ENCODE measurements around the gene GDF15. TPM values are rescaled to one million over a fixed set of nuclear protein-coding genes. Genes with fewer than 3 reads are reported as not detected.
"Not testable (repeated sequence)": the region's sequence is repeated elsewhere in the genome, so short reads cannot be mapped to it uniquely, and the experiment has no call there.

GDF15 gene
- total and polyA plus RNA-seq, 2 experiments from 2014 or later: 12.6 to 19.8 TPM

DNA sequence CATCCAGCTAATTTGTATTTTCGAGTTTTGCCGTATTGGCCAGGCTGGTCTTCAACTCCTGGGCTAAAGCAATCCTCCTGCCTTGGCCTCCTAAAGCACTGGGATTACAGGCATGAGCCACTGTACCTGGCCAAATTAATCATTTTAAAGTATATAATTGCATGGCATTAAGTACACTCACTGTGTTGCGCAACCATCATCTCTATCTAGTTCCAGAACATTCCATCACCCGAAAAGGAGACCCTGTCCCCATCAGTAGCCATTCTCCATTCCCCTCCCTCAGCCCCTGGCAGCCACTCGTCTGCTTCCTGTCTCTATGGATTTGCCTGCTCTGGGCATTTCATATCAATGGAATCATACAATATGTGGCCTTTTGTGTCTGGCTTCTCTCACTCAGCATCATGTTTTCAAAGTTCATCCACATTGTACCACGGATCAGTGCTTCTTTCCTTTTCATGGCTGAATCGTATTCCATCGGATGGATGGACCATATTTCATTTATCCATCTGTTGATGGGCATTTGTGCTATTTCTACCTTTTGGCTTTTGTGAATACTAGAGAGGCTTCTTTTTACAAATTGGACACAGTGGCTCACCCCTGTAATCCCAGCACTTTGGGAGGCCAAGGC lies 32.5 kb upstream of the GDF15 start:
- Histone ChIP-seq H3K79me2 (replicated peaks; ENCODE audit: insufficient read depth) (no peaks in the 10 kb centered on the region), H3K4me1 (ENCODE audit: insufficient read depth) (no peaks in the 10 kb centered on the region), H4K20me1 (replicated peaks; ENCODE audit: insufficient read depth) (no peaks in the 10 kb centered on the region), H3K4me3 (no peak overlapping the region), H3K36me3 (ENCODE audit: insufficient read depth) (0 out of 2 replicates have a peak, but pooled peaks cover 3% of the 10 kb centered on the region), H2AFZ (no peak overlapping the region), H3K27me3 (ENCODE audit: insufficient read depth) (no peaks in the 10 kb centered on the region), H3K27ac (ENCODE audit: low read depth) (no peak overlapping the region), H3K9me2 (ENCODE audit: insufficient read depth) (no peaks in the 10 kb centered on the region), H3F3A (replicated peaks; ENCODE audit: low read depth) (peaks cover 8% of the 10 kb centered on the region), H3K4me2 (no peak overlapping the region)
- Mint-ChIP-seq H3K9me3 (no peaks in the 10 kb centered on the region; the same call in 2 of the 3 replicates), H3K36me3 (ENCODE audit: low read depth) (peaks cover 51% of the 10 kb centered on the region), H3K4me3 (no peak overlapping the region), H3K27ac (no peak overlapping the region), H3K4me1 (no peaks in the 10 kb centered on the region), H3K27me3 (ENCODE audit: insufficient read depth, low read depth, poor library complexity) (peaks cover 5% of the 10 kb centered on the region)
- no peak for ATAC-seq
- TF ChIP-seq, protein P1, sequence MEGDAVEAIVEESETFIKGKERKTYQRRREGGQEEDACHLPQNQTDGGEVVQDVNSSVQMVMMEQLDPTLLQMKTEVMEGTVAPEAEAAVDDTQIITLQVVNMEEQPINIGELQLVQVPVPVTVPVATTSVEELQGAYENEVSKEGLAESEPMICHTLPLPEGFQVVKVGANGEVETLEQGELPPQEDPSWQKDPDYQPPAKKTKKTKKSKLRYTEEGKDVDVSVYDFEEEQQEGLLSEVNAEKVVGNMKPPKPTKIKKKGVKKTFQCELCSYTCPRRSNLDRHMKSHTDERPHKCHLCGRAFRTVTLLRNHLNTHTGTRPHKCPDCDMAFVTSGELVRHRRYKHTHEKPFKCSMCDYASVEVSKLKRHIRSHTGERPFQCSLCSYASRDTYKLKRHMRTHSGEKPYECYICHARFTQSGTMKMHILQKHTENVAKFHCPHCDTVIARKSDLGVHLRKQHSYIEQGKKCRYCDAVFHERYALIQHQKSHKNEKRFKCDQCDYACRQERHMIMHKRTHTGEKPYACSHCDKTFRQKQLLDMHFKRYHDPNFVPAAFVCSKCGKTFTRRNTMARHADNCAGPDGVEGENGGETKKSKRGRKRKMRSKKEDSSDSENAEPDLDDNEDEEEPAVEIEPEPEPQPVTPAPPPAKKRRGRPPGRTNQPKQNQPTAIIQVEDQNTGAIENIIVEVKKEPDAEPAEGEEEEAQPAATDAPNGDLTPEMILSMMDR (conservative IDR thresholded peaks at IDR 0.05; ENCODE audit: low read depth in 2 of 2): no peak
- TF ChIP-seq, protein P2, sequence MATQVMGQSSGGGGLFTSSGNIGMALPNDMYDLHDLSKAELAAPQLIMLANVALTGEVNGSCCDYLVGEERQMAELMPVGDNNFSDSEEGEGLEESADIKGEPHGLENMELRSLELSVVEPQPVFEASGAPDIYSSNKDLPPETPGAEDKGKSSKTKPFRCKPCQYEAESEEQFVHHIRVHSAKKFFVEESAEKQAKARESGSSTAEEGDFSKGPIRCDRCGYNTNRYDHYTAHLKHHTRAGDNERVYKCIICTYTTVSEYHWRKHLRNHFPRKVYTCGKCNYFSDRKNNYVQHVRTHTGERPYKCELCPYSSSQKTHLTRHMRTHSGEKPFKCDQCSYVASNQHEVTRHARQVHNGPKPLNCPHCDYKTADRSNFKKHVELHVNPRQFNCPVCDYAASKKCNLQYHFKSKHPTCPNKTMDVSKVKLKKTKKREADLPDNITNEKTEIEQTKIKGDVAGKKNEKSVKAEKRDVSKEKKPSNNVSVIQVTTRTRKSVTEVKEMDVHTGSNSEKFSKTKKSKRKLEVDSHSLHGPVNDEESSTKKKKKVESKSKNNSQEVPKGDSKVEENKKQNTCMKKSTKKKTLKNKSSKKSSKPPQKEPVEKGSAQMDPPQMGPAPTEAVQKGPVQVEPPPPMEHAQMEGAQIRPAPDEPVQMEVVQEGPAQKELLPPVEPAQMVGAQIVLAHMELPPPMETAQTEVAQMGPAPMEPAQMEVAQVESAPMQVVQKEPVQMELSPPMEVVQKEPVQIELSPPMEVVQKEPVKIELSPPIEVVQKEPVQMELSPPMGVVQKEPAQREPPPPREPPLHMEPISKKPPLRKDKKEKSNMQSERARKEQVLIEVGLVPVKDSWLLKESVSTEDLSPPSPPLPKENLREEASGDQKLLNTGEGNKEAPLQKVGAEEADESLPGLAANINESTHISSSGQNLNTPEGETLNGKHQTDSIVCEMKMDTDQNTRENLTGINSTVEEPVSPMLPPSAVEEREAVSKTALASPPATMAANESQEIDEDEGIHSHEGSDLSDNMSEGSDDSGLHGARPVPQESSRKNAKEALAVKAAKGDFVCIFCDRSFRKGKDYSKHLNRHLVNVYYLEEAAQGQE (IDR thresholded peaks at IDR 0.05; ENCODE audit: unreplicated experiment): no peak
- TF ChIP-seq CREB1 (CRISPR knock-in tag; IDR thresholded peaks at IDR 0.05; ENCODE audit: low read depth): no peak
- no peak for TF ChIP-seq ZNF114 (CRISPR knock-in tag; IDR thresholded peaks at IDR 0.05)
- no peak for TF ChIP-seq EZH2 (IDR thresholded peaks at IDR 0.05; ENCODE audit: low read depth, unreplicated experiment)
- TF ChIP-seq STAT1 (IDR thresholded peaks at IDR 0.05; ENCODE audit: unreplicated experiment): no peak
- TF ChIP-seq, protein P3, sequence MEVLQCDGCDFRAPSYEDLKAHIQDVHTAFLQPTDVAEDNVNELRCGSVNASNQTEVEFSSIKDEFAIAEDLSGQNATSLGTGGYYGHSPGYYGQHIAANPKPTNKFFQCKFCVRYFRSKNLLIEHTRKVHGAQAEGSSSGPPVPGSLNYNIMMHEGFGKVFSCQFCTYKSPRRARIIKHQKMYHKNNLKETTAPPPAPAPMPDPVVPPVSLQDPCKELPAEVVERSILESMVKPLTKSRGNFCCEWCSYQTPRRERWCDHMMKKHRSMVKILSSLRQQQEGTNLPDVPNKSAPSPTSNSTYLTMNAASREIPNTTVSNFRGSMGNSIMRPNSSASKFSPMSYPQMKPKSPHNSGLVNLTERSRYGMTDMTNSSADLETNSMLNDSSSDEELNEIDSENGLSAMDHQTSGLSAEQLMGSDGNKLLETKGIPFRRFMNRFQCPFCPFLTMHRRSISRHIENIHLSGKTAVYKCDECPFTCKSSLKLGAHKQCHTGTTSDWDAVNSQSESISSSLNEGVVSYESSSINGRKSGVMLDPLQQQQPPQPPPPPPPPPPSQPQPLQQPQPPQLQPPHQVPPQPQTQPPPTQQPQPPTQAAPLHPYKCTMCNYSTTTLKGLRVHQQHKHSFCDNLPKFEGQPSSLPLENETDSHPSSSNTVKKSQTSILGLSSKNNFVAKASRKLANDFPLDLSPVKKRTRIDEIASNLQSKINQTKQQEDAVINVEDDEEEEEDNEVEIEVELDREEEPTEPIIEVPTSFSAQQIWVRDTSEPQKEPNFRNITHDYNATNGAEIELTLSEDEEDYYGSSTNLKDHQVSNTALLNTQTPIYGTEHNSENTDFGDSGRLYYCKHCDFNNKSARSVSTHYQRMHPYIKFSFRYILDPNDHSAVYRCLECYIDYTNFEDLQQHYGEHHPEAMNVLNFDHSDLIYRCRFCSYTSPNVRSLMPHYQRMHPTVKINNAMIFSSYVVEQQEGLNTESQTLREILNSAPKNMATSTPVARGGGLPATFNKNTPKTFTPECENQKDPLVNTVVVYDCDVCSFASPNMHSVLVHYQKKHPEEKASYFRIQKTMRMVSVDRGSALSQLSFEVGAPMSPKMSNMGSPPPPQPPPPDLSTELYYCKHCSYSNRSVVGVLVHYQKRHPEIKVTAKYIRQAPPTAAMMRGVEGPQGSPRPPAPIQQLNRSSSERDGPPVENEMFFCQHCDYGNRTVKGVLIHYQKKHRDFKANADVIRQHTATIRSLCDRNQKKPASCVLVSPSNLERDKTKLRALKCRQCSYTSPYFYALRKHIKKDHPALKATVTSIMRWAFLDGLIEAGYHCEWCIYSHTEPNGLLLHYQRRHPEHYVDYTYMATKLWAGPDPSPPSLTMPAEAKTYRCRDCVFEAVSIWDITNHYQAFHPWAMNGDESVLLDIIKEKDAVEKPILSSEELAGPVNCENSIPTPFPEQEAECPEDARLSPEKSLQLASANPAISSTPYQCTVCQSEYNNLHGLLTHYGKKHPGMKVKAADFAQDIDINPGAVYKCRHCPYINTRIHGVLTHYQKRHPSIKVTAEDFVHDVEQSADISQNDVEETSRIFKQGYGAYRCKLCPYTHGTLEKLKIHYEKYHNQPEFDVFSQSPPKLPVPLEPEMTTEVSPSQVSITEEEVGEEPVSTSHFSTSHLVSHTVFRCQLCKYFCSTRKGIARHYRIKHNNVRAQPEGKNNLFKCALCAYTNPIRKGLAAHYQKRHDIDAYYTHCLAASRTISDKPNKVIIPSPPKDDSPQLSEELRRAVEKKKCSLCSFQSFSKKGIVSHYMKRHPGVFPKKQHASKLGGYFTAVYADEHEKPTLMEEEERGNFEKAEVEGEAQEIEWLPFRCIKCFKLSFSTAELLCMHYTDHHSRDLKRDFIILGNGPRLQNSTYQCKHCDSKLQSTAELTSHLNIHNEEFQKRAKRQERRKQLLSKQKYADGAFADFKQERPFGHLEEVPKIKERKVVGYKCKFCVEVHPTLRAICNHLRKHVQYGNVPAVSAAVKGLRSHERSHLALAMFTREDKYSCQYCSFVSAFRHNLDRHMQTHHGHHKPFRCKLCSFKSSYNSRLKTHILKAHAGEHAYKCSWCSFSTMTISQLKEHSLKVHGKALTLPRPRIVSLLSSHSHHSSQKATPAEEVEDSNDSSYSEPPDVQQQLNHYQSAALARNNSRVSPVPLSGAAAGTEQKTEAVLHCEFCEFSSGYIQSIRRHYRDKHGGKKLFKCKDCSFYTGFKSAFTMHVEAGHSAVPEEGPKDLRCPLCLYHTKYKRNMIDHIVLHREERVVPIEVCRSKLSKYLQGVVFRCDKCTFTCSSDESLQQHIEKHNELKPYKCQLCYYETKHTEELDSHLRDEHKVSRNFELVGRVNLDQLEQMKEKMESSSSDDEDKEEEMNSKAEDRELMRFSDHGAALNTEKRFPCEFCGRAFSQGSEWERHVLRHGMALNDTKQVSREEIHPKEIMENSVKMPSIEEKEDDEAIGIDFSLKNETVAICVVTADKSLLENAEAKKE (CRISPR knock-in tag; IDR thresholded peaks at IDR 0.05): no peak
- no peak for TF ChIP-seq EZH2phosphoT487 (IDR thresholded peaks at IDR 0.05; ENCODE audit: unreplicated experiment)
- no peak for DNase-seq (ENCODE audit: low spot score)

DNA sequence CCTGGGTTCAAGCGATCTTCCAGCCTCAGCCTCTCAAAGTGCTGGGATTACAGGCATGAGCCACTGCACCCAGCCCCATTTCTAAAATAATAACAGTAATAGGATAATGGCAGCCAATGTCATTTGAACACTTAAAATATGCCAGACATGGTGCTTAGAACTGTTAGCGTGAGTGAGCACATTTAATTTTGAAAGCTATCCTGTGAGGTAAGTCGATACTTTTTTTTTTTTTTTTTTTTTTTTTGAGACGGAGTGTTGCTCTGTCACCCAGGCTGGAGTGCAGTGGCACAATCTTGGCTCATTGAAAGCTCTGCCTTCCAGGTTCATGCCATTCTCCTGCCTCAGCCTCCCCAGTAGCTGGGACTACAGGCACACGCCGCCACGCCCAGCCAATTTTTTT lies 31.2 kb upstream of the GDF15 start:
- H3K27ac Mint-ChIP-seq; ATAC-seq; H3K9me2 ChIP-seq (ENCODE audit: insufficient read depth); H2AFZ ChIP-seq; H3K27ac ChIP-seq (ENCODE audit: low read depth); H3K4me1 Mint-ChIP-seq; H3K27me3 Mint-ChIP-seq (ENCODE audit: insufficient read depth, low read depth, poor library complexity); DNase-seq (ENCODE audit: low spot score); H3K27me3 ChIP-seq (ENCODE audit: insufficient read depth); H3F3A ChIP-seq (replicated peaks; ENCODE audit: low read depth); H3K36me3 ChIP-seq (ENCODE audit: insufficient read depth); H3K4me3 Mint-ChIP-seq; H3K79me2 ChIP-seq (replicated peaks; ENCODE audit: insufficient read depth); H4K20me1 ChIP-seq (replicated peaks; ENCODE audit: insufficient read depth); H3K4me1 ChIP-seq (ENCODE audit: insufficient read depth); H3K4me3 ChIP-seq; H3K9me3 Mint-ChIP-seq; H3K4me2 ChIP-seq: not testable (repeated sequence)
- H3K36me3 Mint-ChIP-seq (ENCODE audit: low read depth): peaks cover 58% of the 10 kb centered on the region

Data from GM23338 (cell line).